HL-60 (cell line): ENCODE results near the gene LEKR1.

Source experiments
- CTCF ChIP-seq: IDR thresholded peaks from one replicate; pipeline ENCODE4 v1.5.1; 2011; ENCODE audit warnings: low read length, control low read depth, inconsistent platforms; ENCODE audit not compliant: insufficient read depth
- GABPA ChIP-seq: IDR thresholded peaks from 2 replicates; pipeline ENCODE4 v1.6.1; 2012; ENCODE audit warnings: low read depth
- POLR2AphosphoS5 ChIP-seq: IDR thresholded peaks from 2 replicates; pipeline ENCODE4 v1.6.1; 2012; ENCODE audit warnings: low read depth
- SPI1 ChIP-seq: IDR thresholded peaks from 2 replicates; pipeline ENCODE4 v1.6.1; 2012; ENCODE audit warnings: low read depth, mild to moderate bottlenecking, borderline replicate concordance

GRCh38 chr3:157027861-157028745 lies 201.9 kb downstream of the LEKR1 start:
- TF ChIP-seq CTCF (no peak), GABPA (no peak), SPI1 (no peak), POLR2AphosphoS5 (no peak)
